HG03159 (cell line): ENCODE results near the gene ACSL1.
"Not testable (repeated sequence)": the region's sequence is repeated elsewhere in the genome, so short reads cannot be mapped to it uniquely, and the experiment has no call there.

Experiments used
- ATAC-seq: cut with Tn5 transposase; IDR thresholded peaks from one replicate; pipeline ENCODE4 v1.9.1; 2021; ENCODE audit warnings: mild to moderate bottlenecking, moderate library complexity; ENCODE audit not compliant: unreplicated experiment

The ACSL1 gene

DNA sequence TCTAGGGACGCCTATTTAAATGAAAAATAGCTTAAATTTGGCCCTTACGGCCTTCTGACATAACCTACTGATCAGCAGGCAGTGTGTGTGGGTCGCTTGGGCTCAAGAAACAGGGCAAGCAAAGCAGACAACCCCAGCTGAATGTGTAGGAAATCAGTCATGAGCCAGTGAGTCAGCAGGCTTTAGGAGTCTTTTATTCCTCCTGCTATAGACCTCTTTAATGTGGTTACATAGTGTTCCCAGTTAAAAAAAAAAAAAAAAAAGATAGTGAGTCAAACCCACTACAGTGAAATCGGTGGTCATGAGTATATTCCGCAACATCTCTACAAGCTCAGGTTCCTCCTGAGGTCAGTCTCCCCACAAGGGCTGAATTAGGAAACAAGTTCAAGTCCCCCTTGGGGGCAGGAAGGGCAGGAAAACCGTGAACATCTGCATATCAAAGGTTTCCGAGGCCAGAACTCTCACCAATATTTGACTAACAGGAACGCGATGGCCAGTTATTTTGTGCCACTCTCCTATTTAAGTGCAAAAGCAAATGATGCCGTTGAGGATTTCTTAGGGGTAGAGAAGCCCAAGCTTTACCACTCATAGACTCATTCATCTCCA lies 32.7 kb downstream of the ACSL1 start:
- no peak for ATAC-seq

DNA sequence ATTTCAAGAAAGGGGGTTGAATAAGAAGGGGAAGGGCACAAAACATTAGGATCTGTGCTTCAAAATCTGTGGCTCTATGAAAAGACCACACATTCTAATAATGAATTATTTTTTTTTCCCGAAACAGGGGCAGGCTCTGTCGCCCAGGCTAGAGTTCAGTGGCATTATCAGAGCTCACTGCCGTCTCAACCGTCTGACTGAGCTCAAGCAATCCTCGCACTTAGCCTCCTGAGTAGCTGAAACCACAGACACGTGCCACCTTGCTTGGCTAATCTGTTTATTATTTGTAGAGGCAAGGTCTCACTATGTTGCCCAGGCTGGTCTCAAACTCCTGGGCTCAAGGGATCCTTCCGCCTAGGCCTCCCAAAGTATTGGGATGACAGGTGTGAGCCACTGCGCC lies 33.4 kb downstream of the ACSL1 start:
- ATAC-seq: no peak

DNA sequence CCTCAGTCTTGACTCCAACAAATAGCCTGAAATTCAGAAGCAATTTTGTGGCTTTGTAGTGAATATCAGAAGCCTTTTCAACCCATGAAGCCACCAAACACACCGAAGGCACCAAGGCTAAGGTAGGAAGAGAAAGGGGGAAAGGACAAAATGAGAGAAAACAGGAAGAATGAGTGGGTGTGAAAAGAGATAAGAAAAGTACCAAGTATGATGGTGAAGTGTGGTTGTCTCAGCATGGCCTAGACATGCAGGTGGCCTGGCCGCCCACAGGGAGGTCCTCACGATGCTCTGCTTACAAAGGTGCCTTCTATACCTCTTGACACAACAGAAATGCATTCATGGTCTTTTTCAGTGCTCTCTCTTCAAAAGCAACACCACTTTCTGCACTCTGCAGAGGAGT lies 34.9 kb downstream of the ACSL1 start:
- no peak for ATAC-seq

DNA sequence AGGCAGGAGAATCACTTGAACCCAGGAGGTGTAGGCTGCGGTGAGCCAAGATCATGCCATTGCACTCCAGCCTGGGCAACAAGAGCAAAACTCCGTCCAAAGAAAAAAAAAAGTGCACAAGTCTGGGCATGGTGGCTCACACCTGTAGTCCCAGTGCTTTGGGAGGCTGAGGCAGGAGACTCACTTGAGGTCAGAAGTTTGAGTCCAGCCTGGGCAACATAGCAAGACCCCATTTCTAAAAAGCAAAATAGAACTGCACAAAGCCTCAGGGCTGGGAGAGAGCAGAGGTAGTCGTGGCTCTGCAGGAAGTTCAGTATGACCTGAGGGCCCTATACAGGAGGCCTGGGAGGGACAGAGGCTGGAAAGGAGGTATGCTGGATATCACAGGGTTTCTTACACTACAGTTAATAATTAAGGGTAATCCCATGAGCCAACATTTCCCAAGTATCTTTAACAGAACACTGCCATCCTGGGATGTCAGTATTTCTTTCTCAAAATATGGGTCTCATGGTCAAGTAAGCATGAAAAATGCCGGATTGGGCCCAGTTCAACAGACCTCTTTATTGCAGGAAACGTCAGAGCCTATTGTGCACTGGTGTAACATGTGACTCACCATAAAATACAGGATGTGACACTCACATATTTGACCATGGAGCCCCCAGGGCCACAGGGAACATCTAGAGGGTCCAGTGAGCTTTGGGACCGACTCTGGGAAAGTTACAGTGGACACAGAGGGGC lies 37.8 kb downstream of the ACSL1 start:
- no peak for ATAC-seq

GRCh38 chr4:184785813-184786212 lies 40.0 kb downstream of the ACSL1 start:
- no peak for ATAC-seq

- ATAC-seq: no peak
Measured at GRCh38 chr4:184784628-184785257, 41.0 kb downstream of the ACSL1 start.

GRCh38 chr4:184782731-184783373 lies 42.9 kb downstream of the ACSL1 start:
- no peak for ATAC-seq

DNA sequence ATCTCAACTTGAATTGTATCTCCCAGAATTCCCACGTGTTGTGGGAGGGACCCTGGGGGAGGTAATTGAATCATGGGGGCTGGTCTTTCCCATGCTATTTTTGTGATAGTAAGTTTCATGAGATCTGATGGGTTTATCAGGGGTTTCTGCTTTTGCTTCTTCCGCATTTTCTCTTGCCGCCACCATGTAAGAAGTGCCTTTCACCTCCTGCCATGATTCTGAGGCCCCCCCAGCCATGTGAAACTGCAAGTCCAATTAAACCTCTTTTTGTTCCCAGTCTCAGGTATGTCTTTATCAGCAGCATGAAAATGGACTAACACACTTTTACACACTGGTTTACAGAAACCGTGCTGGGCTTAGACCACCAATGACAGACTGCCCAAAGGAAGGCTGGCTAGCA lies 46.6 kb downstream of the ACSL1 start:
- ATAC-seq: not testable (repeated sequence)

GRCh38 chr4:184778325-184778724 lies 47.4 kb downstream of the ACSL1 start:
- ATAC-seq: no peak

GRCh38 chr4:184776821-184777220 lies 48.9 kb downstream of the ACSL1 start:
- ATAC-seq: no peak

DNA sequence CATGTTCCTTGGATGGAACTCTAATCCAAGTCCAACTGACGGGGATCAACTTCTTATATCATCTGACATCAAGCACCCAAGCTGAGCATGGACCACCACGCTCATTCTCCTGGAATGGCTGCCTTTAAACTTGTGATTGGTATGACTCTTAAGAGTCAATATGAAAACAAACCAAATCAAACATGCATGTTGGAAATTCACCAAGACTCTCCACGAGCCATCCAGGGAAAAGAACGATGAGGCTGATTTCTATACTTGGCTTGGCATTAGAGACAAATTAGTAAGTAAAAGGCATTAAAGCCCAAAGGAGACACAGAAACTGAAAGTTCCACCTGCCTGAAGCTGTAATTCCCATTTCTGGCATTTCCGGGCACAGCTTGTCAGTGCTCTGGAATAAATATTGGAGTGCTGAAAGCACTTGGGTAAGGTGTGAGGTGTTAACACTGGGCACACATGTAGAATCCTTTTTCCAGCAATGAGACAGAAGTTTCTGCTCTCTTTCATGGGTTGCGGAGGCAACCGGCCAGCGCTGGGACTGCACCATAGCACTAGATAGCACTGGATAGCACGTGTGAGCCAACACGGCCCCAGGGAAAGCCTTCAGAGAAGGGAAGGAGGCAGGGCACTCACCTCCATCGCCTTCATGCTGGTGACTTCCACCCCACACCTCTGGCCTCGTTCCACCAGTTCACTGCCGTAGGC lies 49.8 kb downstream of the ACSL1 start:
- no peak for ATAC-seq

DNA sequence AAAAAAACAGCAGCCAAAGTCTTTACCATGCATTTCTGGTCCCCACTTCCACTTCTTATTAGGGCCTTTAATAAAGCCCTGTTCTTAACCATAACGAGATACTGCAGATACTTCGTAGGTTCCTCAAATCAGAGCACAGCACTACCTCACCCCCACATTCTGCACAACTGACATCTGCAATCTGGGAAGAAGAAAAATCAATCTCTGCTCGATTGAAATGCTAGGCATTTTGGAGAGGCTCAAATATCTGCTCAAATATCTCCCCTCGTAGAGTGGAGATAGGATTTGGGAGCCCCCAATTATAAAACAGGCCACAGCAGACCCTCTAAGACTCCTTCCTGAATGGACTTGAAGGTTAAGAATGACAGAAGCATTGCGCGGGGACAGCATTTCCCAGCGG lies 51.6 kb downstream of the ACSL1 start:
- no peak for ATAC-seq

- no peak for ATAC-seq
Measured at GRCh38 chr4:184771416-184771815, 54.4 kb downstream of the ACSL1 start.

DNA sequence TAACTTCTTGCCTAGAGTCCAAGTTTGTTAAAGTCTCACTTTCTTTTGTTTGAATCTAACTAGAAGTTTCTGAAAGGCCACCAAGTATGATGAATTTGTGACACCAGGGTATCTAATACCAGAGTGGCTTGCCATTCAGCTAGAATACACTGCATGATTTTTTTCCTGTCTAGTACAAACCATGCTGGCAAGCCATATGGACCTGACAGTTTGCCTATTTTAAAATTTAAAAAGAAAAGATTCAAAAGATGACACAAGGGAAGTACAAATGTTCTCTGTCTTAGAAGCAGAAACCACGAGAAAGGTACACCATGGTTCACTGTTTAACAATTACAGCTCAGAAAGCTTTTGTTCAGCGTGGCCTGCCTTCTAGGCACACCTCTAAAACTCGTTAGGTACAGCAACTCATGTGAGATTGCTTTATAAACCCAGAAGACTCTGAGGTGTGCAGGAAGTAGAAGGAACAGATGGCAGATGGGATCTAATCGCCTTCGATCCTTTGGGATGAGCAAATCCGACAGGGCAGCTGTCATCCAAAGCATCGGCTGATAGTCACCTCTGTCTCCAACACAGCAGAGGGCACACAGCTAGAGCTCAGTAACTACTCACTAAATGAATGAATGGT lies 56.5 kb downstream of the ACSL1 start:
- no peak for ATAC-seq

GRCh38 chr4:184768296-184768695 lies 57.5 kb downstream of the ACSL1 start:
- ATAC-seq: no peak

DNA sequence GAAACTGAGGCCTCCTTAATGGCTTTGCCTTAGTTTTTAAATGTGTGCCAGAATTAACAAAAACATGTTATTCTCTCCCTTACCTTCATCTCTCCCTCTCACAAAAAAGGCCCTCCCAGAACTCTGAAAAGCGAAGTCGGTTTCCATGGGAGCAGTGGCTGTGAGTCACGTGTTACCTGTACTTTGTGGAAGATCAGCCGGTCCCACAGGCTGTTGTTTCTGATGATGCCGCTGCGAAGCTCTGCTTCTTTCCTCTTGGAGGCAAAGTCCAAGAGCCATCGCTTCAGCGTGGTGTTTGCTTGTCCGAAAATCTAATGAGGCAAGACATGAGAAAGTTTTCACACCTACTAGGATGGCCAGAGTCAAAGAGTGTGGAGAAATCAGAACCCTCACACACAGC lies 59.3 kb downstream of the ACSL1 start:
- no peak for ATAC-seq

DNA sequence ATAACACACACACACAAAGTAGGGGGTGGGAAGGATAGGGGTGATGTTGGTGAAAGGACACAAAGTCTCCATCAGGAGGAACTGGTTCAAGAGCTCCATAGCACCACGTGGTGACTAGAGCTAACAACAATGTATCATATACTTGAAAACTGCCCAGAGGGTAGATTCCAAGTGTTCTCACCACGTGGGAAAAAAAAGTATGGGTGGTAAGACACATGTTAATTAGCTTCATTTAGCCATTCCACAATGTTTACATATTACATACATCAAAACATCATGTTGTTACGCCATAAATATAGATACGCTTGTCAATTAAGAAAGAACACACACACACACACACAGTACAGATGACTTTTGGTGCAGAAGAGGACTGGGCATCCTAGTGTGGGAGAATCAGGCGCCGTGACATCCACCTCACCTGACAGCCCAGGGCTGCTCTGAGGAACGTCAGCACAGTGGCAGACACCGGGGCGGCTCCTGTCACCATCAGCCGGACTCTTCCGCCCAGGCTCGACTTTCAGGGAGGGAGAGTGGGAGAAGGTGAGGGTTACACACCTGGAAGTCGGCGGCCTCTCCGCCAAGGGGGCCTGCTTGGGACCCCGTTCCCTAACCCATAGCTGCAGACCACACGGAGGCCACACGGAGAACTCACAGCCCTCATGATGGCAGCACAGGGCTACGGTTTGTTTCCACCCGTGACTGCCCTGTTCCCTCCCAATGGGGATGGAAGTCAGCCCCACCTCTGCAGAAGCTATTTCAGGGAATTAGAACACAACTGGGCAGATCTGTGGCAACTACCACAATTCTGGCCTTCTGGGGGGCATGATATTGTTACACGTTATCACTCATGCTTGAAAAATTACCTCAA lies 60.1 kb downstream of the ACSL1 start:
- no peak for ATAC-seq

GRCh38 chr4:184764601-184765000 lies 61.2 kb downstream of the ACSL1 start:
- ATAC-seq: no peak

DNA sequence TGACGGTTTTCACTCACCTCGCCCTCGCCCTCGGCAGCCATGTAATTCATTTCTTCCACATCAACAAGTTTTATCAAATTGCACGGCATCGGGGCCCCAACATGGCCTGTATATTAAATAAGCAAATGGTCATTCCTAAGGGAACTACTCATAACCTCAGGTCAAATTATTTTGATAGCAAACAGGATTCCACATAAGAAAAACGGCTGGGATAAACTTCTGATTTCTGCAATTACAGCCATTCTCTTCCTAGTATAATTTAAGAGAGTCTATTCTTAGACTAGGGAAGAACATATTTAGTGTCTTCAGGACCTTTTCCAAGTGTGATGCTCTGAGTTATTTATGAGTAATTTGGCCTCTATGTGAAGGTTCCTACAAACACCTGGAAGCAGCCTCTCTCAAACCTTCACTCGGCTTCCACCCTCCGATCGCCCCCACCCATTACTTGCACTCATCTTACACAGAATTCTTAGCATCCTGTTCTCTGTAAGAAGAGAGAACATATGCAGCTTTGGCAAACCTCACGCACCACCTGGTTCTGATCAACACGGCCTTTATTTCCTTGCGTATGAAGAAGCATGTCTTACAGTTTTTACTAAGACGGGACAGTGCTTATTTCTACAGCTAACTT lies 62.5 kb downstream of the ACSL1 start:
- no peak for ATAC-seq
